Midbrain (tissue), 1 donor: ENCODE measurements around the gene HOXB8.
A peak's percentile ranks its signal among the peaks of the same experiment; 100 is the strongest.

ENCODE experiments used
- DNase-seq: peaks from one replicate; lab custom pipeline; 2025; lab: John Stamatoyannopoulos, UW

The HOXB8 gene

DNA sequence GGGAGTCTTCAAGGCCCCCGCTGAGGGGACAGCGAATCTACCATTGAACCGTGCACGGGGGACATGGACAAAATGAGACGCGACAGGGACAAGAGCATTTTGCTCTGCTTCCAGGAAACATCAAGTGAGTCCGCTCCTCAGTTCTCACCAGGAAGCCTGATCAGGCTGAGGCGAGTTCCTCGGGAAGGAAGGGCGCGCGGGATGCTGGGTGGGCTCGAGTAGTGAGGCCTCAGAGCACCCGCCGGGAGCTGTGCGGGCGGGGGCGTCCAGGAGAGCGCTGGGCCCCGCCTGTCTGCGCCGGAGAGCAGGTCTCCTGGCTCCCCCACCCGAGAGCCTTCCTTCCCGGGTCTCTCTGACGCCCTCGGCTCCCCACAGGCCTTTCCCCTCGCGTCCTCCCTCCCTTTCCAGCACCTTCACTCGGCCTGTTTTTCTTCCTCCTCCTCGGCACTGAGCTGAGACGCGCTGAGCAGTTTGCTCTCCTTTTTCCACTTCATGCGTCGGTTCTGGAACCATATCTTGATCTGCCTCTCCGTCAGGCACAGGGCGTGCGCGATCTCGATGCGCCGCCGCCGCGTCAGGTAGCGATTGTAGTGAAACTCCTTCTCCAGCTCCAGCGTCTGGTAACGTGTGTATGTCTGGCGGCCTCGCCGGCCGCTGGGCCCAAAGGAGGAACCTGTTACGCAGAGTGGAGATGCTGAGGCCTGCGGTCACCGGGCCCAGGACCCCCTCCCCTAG lies 18.9 kb downstream of the HOXB8 start:
- DNase-seq: no peak

DNA sequence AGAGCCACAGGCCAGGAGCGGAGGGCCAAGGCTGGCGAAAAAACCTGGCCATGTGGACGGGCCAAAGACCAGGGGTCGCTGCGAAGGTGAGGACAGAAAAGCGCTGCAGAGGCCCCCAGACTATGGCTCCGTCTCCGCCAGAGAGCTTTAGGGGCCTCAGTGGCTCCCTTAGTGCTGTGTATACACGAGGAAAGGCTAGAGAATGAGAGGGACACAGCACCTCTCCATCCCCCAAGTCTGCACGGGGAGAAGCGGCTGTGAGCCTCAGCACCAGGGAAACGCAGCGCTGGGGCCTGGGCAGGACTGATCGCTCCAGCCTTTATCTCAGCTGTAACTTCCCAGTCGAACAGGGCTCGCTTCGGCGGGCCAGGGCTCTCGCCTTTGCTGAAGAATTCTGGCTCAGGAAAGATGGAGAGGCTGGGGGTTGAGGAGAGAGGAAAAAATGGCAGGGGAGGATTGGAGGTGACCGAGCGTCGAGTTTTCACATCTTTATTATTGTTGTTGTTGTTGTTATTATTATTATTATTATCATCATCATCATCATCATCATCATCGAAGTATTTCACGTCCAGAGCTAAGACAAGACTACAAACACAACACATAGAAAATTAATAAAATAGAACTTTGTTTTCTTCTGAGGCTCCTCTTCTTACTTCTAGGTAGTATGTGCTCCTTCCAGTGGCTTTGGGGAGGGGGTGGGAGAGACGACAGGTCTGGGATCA lies 19.7 kb downstream of the HOXB8 start:
- DNase-seq: no peak

DNA sequence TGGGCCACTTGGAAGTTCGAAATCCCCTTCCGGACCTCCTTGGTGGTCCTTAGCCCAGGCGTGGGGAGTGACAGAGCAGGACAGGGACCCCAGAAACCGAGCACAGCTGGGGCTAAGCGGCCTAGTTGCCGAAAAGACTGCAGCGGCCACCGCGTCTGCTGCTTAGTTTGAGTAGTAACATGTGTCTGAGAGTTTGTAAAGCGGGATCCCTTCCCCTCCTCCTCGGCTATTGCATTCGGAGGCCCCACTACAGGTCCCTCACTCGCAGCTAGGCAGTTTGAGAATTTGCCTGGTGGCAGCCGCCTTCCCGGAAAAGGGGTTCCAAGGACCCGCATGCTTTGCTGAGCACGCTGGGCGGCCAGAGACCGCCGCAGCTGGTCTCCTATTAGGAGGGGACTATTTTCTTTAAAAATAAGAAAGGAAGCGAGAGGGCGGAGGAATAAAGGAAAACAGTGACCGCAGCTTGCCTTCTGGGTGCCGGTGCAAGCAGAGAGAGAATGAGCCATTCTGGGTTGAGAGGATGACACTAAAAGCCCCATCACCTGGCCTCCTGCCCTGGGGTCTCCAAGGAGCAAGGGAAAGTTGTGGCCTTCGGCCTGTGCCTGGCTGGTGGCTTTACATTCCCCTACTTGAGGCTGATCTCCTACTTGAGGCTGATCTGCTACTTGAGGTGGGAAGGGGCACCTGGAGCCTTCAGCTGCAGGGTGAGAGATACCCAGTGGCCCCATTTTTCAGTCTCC lies 20.4 kb downstream of the HOXB8 start:
- DNase-seq: no peak

DNA sequence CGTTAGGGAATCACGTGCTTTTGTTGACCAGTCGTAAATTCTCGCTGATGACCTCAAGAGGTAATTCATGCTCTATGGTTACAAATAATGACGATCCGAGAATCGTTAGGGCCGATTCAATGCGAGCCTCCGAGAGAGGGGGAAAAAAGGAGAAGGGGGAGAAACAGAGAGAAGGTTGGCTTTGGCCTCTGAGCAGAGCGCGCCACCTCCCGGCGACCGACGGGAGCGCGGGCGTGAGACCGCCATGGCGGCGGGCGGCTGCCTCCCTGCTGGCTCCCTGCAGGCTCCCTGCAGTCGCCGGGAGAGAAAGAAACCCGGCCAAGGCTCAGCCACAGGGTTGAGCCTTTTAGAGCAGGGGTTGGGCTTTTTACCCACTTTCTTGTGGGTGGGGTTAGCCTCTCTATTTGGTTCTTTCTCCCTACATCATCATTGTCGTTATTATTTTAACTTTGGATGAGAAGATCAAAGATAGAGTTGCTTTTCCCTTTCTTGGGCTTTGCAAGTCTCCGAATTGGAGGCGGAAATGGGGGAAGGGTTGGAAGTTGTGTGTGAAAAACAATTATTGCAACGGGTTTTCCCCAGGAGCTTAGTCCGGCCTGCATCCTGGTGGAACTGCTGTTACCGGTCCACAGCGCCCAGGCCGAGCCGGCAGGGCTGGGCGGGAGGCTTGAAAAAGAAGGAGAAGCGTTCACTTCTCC lies 21.1 kb downstream of the HOXB8 start:
- DNase-seq: peak; percentile 0

DNA sequence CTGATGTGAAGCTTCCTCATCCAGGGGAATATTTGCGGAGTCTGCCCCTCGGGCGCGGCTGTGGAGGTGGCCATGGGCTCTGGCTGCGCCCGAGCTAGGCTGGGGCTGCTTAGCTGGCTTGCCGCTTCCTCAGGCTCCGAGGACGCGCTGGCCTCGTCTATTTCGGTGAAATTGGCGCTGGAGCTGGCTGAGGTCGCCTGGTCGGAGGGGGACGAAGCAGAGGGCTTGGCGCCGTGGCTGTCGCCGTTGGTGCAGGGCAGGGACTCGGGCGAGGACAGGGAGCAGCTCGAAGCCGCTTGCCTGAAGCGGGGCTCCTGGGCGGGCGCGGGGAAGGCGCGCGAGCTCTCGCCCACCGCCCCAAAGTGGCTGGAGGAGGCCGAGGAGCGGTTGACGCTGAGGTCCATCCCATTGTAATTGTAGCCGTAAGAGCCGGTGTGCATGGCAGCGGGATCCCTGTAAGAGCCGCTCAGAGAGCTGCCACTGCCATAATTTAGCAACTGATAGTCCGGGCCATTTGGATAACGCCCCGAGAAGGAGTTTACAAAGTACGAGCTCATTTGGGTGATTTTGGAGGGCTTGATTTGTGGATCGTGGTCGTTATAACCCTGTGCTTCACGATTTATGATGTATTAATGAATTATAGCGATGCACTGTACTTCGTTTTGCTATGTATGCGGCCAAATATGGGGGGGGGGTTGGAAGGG lies 21.8 kb downstream of the HOXB8 start, which contains the start of gene HOXB5:
HOXB5 (minus strand) TSS at position 654 of the 704 bp plus-strand sequence; CDS start at position 557, 97 bp downstream.
- DNase-seq: no peak

DNA sequence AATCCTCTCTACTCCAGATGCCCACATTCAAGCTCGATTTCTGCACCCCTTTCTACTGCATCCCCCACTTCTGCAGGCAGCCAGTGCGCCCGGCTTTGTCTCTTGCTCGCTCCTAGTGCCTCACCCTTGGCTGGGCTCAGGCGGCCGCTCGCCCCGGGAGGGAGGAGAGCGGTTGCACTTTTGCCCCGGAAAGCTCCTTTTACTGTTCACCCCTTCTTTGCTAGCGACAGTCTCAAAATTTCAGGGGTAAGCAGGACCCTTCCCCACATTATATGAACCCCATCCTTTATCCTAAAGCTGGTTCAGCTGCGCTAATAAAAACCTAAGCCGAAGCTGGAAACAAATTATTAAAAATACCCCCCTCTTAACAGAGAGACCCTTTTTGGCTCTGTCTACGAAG lies 22.5 kb downstream of the HOXB8 start:
- no peak for DNase-seq

DNA sequence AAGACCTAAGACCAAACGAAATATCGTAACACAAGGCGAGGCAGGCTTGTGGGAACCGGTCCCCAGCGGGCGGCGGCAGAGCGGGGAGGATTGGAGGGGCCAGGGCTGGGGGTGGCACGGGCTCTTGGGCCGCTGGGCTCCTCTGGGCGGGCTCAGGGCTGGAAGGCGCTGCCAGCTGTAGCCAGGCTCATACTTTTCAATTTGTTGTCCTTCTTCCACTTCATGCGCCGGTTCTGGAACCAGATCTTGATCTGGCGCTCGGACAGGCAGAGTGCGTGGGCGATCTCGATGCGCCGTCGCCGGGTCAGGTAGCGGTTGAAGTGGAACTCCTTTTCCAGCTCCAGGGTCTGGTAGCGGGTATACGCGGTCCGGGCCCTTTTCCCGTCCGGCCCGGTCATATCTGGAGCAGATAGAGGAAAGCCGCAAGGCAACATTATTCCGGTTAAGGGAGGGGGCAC lies 23.0 kb downstream of the HOXB8 start:
- no peak for DNase-seq

DNA sequence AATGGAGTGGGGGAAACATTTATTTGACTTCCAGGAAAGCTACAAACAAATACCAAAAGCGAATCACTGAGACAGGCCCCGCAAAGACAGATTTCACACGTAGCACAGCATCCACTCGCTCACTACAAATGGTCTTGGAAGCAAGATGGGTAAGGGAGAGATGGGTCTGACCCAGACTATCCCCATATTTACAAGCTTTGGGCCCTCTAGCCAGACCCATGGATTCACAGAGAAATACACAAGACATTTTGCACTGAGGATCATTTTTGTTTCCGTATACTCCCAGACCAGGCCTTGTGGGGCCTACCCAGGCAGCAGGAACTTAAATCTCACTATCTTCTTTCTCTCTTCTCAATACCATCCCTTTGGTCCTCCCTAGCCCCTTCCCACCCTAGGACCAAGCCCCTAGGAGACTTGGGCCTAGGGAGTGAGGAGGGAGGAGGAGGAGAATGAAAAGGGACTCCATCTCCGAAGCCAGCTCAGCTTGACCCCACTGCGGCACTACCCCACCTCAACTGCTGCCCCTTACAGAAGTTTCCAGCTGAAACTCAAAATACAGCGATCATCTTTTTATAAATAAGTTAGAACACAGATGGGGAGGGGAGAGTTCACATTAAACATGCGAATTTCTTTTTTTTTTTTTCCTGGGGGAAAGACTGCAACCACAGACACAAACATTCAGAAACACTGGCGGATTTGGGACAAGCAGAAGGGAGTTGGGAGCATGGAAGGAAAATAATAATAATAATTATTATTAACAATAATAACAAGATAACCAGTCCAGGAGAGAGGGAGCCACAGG lies 23.6 kb downstream of the HOXB8 start:
- no peak for DNase-seq

DNA sequence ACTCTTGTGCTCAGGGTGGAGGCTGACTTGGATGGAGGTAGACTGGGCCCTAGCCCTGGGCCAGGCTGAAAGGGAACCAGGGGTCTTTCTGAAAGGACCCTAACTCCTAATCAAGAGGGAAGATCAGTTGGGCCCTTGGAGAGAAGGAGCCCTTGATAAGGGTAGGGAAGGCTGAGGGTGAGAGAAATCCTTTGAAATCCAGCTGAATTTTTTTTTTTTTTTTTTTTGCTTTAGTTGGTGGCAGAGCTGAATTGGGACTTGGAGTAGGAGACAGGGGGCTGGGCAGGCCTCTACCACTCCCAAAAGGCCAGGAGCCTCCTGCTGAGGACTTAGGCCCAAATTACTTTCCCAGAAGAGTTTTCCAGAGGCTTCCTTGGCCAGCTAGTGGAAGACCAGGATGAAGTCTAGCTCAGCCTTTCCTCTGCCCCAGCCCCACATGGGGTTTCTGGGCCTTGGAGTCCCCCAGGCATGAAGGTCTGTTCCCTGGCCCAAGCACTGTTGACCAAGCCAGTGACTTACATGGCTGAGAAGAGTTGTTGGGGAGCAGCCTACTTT lies 24.4 kb downstream of the HOXB8 start:
- DNase-seq: no peak

DNA sequence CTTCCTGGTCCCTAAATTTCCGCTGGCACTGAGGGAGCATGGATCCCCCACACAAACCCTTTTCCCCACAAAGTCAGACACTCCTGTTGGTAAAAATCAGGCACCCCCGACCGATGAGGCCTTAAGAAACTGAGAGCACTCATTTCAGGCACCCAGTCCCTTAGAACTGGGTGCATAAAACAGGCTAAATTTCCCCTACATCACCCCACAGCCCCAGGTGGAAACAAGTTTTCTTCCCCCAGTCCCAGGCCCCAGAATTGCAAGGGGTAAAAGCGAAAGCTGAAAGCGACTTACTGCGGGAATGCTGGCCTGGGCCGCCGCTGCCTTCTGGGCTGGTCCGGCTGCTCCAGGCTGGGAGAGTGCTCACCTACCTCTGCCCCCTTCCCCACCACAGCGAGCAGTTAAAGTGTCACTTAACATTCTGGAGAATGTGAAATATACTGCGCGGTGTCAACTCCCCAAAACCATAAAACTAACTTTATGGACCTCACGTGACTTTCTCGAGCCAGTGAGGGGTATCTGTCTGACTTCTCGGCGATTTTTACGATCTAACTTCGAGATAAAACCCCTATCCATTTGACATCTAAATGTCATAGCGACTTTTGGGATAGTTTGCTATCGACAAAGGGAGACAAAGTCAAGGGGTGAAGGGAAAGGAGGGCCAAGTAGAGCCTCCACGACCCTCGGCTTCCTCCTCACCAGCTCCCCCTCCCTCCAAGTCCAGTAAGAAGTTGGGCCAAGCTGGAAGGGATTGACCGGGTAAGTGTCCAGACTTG lies 25.1 kb downstream of the HOXB8 start, which contains the start of gene HOXB3:
HOXB3 (minus strand) TSS at position 411 of the 776 bp plus-strand sequence. CDS start 37,767 bp downstream, outside the sequence.
- no peak for DNase-seq

DNA sequence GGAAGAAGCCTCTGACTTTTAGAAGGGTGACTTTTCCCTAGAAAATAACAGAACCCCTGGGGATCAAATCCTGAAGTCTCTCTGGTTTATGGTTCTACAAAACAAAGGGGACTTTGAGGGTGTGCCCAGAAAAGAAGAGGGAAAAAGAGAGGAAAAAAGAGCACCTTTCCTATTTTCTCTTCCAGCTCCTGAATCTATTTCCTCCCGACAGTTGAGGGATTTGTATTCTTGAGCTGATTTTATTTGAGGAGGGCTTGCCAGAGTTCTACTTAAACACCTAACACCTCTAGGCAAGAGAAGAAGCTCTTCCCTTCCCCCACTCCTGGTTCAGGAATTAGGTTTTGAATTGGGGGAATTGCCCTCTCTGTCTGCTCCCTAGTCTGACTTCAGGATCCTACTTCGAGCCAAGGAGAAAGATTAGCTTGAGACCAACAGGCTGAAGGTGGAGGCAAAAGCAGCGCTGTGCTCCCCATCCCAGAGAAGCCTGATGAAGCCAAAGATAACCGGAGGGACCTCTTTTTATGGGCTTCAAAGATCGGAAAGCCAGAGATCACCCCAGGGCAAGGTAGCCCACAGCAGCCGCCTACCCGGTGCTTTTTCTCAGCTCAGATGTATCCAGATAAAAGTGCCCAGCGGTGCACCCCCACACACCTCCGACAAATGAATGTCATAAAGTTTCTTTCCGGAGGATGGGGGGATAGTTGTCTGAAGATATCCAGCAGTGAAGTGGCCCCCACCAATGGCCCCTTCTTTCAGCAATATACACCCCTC lies 25.8 kb downstream of the HOXB8 start:
- DNase-seq: no peak

DNA sequence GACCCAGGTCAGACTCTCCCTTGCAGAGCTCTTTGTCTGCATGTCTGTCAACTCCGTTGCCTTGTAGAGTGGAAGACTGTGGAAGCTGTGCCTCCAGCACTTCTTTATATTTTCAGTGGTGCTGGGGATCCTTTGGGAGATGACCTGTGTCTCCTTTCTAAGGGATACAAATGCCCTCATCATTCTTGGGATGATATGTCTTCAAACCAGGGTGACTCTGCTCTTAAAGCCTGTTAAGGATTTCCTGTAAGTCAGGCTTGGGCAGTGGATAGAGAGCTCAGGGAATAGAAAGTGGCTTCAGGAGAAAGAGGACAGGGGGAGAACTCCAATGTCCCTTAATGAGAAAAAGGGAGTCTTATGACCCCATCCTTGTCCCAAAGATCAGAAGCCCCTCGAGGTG lies 26.6 kb downstream of the HOXB8 start:
- DNase-seq: no peak

DNA sequence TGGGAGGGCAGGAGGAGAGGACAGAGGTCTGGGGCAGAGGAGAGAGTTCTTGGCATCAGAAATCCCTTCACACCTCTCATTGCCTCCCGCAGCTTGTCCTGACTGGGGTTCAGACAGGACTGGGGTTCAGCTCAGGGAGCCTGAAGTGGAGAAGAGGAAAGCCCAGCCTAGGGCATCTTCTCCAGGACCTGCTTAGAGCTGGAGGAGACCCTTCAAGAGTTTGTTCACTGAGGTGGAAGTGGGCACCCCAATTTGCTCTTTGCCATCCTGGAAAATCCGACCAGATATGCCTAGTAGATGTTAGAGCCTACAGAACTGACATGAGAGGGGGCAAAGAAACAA lies 27.0 kb downstream of the HOXB8 start:
- DNase-seq: no peak

DNA sequence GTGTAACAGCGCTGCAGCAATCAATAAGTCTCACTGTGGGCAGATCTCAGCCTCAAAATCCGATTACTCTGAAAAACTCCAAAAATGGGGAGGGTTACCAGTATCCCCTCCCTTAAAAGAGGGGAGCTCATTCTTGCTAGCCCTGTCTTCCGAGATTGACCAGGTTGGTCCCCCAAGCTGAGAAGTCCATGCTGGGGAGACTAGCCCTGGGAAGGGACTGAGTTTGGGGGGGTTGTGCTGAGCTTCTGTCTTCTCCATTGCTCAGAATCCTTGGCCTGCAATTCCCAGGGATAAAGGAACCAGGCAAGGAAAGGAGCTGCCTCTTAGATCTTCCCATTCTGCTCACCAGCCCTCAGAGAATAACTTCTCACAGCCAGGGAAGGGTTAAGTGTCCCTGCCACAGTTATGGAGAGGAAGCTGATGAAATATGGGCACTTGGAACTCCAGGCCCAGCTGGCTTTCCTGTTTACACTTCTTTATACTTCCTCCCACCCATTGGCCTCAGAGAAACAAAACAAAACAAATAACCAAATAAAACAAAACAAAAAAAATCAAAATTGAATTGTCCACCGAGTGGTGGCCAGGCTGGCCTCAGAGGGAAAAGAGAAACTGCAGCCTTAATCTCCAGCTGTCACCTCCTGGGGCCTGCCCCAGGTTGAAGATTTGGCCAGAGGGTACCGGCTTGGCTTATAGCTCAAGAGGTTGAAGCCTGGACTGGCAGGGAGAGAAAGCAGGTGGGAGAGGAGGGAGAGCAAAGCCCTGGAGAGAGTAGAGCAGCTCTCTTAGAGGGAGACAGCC lies 27.6 kb downstream of the HOXB8 start:
- no peak for DNase-seq

DNA sequence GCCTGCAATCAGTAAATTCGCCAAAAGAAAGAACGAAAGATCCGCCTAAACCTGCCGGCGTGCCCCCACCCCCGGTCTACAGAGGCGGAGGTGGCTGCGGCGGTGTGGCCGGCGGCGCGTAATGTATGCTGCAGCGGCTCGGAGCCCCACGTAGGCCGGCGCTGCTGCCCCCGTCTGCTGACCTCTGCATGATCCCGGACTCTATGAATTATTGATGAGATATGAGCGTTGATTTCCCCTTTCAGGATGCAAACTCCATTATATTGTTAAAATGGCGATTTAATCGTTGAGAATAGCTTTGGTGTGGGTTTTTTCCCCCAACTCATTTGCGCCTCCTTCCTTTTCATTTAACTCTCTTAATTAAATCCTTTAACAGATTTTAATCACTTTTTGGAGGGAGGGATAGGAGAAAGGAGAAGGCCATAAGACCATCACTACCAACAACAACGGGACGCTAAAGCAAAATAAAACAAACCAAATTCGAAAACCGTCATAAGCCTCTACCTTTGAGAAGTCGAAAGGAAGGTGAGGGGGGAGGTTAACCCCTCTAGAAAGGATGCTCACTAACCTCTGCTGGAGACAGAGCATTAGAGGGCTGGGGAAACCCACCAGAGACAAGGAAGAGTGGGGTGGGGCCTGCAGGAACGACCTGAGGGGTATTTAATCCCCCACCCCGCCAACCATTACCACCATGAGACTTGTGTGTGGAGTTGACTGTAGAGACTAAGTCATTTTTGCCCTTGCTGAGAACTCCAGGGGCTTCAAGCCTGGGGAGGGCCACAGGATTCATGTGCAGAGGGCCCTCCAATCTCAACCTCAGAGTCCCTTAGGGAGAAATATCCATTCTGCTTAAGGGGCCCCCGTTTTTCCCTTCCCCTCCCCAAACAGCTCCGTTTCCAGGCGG lies 28.5 kb downstream of the HOXB8 start:
- no peak for DNase-seq

DNA sequence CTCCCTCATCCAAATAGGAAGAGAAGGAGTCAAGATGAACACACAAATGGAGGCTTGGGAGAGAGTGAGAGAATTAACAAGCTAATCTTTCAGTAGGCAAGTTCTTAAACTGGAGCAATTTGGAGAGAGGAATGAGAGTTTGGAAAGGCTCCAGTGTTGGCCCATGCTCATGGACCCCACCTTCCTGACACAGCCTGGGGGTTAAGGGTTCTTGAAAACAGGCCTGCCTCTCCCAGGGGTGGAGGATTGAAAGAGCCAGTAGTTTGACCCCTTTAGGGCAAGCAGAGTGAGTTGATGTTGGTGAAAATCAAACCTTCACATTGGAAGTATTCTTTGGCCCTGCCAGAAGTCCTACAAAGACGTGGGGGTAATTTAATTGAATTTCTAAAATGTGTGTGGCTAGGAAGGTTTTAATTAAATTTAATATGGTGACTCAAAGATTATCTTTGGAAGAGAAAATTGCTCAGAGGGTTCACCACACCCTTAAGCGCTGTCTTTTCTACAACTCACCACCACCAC lies 30.8 kb downstream of the HOXB8 start:
- DNase-seq: no peak
